Activated T-helper 17 cell treated with anti-CD3 and anti-CD28 coated beads, Interleukin-2, amount 50 U/mL, for 72 hours (primary cell): ENCODE results near the gene GNAO1. TPM values are rescaled to one million over a fixed set of nuclear protein-coding genes. Genes with fewer than 3 reads are reported as not detected.

ENCODE experiments used
- ATAC-seq: fragments of 150-1000 bp; cut with Tn5 transposase; replicated peaks from 2 replicates; pipeline ENCODE4 v1.10.0; 2021; ENCODE audit warnings: mild to moderate bottlenecking, moderate library complexity
- H3K27ac Mint-ChIP-seq: one replicate; pipeline ENCODE4 v1.8.0; 2022; ENCODE audit warnings: mixed read lengths
- H3K27me3 Mint-ChIP-seq: one replicate; pipeline ENCODE4 v1.8.0; 2022; ENCODE audit warnings: mixed read lengths
- H3K36me3 Mint-ChIP-seq: one replicate; pipeline ENCODE4 v1.8.0; 2022; ENCODE audit warnings: low read depth, mild to moderate bottlenecking, mixed read lengths
- H3K4me1 Mint-ChIP-seq: one replicate; pipeline ENCODE4 v1.8.0; 2022; ENCODE audit warnings: mixed read lengths
- H3K4me3 Mint-ChIP-seq: one replicate; pipeline ENCODE4 v1.8.0; 2022; ENCODE audit warnings: mild to moderate bottlenecking, mixed read lengths
- H3K9me3 Mint-ChIP-seq: one replicate; pipeline ENCODE4 v1.8.0; 2022; ENCODE audit warnings: mixed read lengths
- total RNA-seq, 2 donors: library from RNA; stranded (reverse); gene quantifications; one replicate each; pipeline ENCODE4 v1.2.3, GENCODE V29; 2022

GNAO1 gene
- total RNA-seq, 2 donors from 2014 or later: 0.41 to 0.74 TPM

- no peak for ATAC-seq
- H3K27ac Mint-ChIP-seq: no peak overlapping the region
- H3K4me1 Mint-ChIP-seq: peaks cover 28% of the 10 kb centered on the region
- H3K27me3 Mint-ChIP-seq: peaks cover 15% of the 10 kb centered on the region
- H3K9me3 Mint-ChIP-seq: no peaks in the 10 kb centered on the region
- H3K36me3 Mint-ChIP-seq: no peaks in the 10 kb centered on the region
- H3K4me3 Mint-ChIP-seq: peak overlapping the region; percentile 72
Observed at GRCh38 chr16:56192986-56193945, 2.0 kb downstream of the GNAO1 start.

- peak; percentile 25 for ATAC-seq
- Mint-ChIP-seq H3K27ac (no peak overlapping the region), H3K4me3 (peak overlapping the region; percentile 72), H3K4me1 (peaks cover 34% of the 10 kb centered on the region), H3K27me3 (peaks cover 15% of the 10 kb centered on the region), H3K36me3 (no peaks in the 10 kb centered on the region), H3K9me3 (no peaks in the 10 kb centered on the region)
Observed at GRCh38 chr16:56193951-56194726, 2.9 kb downstream of the GNAO1 start.

DNA sequence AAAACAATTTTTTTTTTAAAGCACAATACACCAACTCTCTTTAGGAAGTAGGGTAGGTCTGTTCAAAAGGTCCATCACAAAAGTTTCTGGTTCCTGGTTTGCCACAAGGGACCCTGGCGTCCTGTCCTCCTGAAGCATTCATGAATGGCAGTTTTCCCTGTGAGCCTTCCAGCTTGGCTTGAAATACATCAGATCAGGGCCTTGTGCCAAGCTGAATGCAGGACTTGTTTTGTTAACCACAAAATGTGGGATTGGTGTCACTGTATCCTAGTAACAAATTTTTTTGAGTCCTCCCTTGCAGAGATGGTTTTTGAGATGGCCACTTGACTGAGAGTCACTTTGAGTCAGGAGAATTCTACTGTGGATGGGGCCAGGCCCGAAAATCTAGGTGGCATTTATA lies 3.9 kb downstream of the GNAO1 start:
- H3K4me3 Mint-ChIP-seq: no peak overlapping the region
- H3K4me1 Mint-ChIP-seq: peaks cover 37% of the 10 kb centered on the region
- H3K27me3 Mint-ChIP-seq: peaks cover 15% of the 10 kb centered on the region
- ATAC-seq: no peak
- H3K27ac Mint-ChIP-seq: no peak overlapping the region
- H3K9me3 Mint-ChIP-seq: no peaks in the 10 kb centered on the region
- H3K36me3 Mint-ChIP-seq: no peaks in the 10 kb centered on the region

DNA sequence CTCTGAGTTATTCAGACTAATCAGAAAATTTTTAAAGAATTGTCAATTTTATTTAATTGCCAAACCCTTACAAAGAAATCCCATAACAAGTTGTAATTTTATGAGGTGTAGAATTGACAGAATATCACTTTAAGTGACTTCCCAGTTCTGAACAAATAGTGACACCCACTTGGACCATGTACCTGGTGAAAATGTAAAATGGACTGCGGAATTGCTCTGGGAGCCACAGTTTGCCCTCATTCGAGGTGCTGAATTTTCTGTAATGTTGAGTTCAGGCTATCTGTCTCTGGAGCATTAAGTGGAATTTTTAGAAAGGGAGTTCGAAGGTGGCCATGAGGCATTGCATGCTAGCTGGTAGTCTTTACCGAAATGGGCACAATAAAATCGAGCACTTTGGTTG lies 5.1 kb downstream of the GNAO1 start:
- Mint-ChIP-seq H3K9me3 (no peaks in the 10 kb centered on the region), H3K27me3 (peaks cover 15% of the 10 kb centered on the region), H3K4me3 (no peak overlapping the region), H3K27ac (no peak overlapping the region), H3K4me1 (peaks cover 37% of the 10 kb centered on the region), H3K36me3 (no peaks in the 10 kb centered on the region)
- no peak for ATAC-seq

DNA sequence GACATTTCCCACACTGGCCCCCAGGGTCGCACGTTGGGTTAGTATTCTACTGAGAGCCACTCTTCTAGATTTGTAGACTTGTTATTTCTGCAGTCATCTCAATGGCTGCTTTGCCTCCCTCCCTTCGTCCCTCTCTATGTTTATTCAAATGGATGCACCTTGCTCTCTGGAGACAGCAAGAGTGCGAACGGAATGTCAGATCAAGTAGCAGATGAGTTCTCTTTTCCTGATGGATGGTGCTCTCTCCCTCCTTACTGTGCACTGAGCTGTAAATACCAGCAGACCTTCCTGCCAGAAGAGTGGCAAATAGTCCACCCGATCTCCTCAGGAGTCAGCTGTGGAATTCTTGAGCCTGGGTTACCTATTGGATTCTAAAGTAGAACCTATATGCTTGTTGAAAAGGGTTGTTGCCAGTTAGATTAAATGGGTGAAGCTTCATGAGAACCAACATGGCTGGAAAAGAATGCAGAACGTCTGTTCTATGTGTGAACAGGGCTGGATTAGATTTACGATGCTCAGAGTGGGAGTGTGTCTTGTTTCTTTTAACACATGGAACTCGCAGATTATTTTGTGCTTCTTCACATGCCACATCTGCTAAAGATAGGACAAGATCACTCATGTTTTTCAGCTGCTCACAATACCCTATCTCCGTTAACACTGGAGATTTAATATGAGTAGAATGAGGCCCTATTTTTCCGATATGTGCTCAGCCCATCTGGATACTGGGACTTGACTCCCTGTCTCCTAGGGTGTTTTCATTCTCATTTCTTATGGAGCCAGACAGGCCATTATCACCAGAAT lies 6.1 kb downstream of the GNAO1 start:
- Mint-ChIP-seq H3K27me3 (peaks cover 15% of the 10 kb centered on the region), H3K9me3 (no peaks in the 10 kb centered on the region), H3K27ac (peak overlapping the region; percentile 37), H3K4me1 (peaks cover 37% of the 10 kb centered on the region), H3K4me3 (peak overlapping the region; percentile 44), H3K36me3 (no peaks in the 10 kb centered on the region)
- ATAC-seq: no peak

GRCh38 chr16:56198006-56198754 lies 6.9 kb downstream of the GNAO1 start:
- H3K4me3 Mint-ChIP-seq: peak overlapping the region; percentile 44
- H3K27me3 Mint-ChIP-seq: peaks cover 10% of the 10 kb centered on the region
- H3K9me3 Mint-ChIP-seq: no peaks in the 10 kb centered on the region
- peaks cover 31% of the 10 kb centered on the region for H3K4me1 Mint-ChIP-seq
- no peaks in the 10 kb centered on the region for H3K36me3 Mint-ChIP-seq
- peak; percentile 32 for ATAC-seq
- H3K27ac Mint-ChIP-seq: peak overlapping the region; percentile 37

DNA sequence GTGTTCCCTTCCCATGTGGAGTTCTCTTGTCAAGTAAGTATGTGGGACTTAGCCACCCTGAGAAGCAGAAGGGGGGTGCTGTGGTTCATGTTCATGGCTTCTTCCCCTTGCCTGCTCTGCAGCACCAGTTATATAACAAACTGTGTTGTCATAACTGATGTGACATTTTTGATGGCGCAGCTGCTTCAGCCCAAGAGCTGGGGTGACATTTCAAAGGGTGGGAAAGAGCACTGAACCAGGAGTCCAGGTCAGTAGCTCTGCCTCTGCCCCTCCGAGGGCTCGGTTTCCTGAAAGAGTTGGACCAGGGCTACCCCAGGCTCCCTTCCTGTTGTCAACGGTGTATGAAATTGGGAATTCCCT lies 7.4 kb downstream of the GNAO1 start:
- ATAC-seq: no peak
- Mint-ChIP-seq H3K27ac (peak overlapping the region; percentile 15), H3K27me3 (peaks cover 6% of the 10 kb centered on the region), H3K9me3 (no peaks in the 10 kb centered on the region), H3K36me3 (no peaks in the 10 kb centered on the region), H3K4me3 (peak overlapping the region; percentile 44), H3K4me1 (peaks cover 25% of the 10 kb centered on the region)

DNA sequence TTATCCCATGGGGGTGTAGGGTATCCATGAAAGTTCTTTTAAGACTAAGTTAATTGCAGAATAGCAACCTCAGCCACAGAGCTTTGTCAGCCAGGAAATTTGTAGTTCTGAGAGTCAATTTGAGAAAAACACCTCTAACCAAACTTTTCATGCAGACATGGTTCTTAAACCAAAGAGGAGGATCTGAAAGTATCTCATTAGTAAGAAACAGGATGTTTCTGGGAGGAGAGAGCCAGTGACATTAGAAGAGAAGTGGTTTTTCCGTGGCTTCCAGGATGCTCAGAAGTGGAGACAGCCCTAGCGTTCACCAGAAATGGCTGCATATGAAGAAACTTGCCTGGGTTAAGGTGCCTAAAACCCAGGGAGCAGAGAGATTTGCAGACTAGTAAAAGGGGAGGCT lies 7.9 kb downstream of the GNAO1 start:
- H3K36me3 Mint-ChIP-seq: no peaks in the 10 kb centered on the region
- peaks cover 22% of the 10 kb centered on the region for H3K4me1 Mint-ChIP-seq
- peaks cover 4% of the 10 kb centered on the region for H3K27me3 Mint-ChIP-seq
- ATAC-seq: peak; percentile 70
- H3K27ac Mint-ChIP-seq: peak overlapping the region; percentile 15
- H3K9me3 Mint-ChIP-seq: no peaks in the 10 kb centered on the region
- H3K4me3 Mint-ChIP-seq: peak overlapping the region; percentile 44

DNA sequence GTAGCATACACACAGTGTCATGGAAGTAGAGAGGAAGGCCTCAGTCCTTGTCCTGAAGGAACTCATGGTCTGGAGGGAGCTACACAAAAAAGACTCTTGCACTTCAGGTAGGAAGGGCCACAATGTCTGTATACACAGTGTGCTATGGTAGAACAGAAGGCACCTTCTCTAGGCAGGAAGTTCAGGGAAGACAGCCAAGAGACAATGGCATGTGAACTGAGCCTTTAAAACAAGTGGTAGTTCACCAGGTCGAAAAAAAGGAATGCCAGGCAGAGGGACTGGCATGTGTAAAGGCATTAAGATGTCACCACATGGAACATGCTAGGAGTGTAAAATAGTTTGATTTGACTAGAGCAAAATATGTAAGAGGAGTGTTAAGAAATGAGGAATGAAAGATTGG lies 9.7 kb downstream of the GNAO1 start:
- no peak overlapping the region for H3K27ac Mint-ChIP-seq
- no peaks in the 10 kb centered on the region for H3K36me3 Mint-ChIP-seq
- no peaks in the 10 kb centered on the region for H3K9me3 Mint-ChIP-seq
- H3K27me3 Mint-ChIP-seq: peaks cover 4% of the 10 kb centered on the region
- ATAC-seq: no peak
- no peak overlapping the region for H3K4me3 Mint-ChIP-seq
- H3K4me1 Mint-ChIP-seq: peaks cover 25% of the 10 kb centered on the region

- no peak overlapping the region for H3K4me3 Mint-ChIP-seq
- H3K4me1 Mint-ChIP-seq: peaks cover 24% of the 10 kb centered on the region
- ATAC-seq: peak; percentile 67
- no peaks in the 10 kb centered on the region for H3K36me3 Mint-ChIP-seq
- H3K27me3 Mint-ChIP-seq: peaks cover 3% of the 10 kb centered on the region
- no peaks in the 10 kb centered on the region for H3K9me3 Mint-ChIP-seq
- no peak overlapping the region for H3K27ac Mint-ChIP-seq
Observed at GRCh38 chr16:56202036-56202435, 10.7 kb downstream of the GNAO1 start.

DNA sequence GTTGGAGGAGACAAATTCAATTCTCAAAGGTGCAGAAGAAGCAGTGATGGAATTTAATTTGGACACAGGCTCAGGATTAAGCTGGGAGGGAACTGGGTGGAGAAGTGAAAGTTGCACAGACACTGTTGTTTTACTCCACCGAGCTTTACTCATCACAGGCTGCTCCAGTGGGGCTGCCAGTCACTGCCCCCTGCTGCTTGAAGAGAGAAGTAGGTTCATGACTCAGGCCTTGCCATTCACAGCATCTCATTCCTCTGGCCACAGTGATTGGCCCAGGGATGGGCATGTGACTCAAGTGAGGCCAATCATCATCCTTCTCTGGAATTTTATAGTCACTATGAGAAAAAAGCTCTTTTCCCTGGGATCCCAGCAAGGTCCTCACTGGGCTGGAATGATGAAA lies 11.8 kb downstream of the GNAO1 start:
- H3K9me3 Mint-ChIP-seq: no peaks in the 10 kb centered on the region
- peaks cover 16% of the 10 kb centered on the region for H3K4me1 Mint-ChIP-seq
- H3K27ac Mint-ChIP-seq: no peak overlapping the region
- H3K36me3 Mint-ChIP-seq: no peaks in the 10 kb centered on the region
- no peak overlapping the region for H3K4me3 Mint-ChIP-seq
- ATAC-seq: peak; percentile 79
- no peaks in the 10 kb centered on the region for H3K27me3 Mint-ChIP-seq

DNA sequence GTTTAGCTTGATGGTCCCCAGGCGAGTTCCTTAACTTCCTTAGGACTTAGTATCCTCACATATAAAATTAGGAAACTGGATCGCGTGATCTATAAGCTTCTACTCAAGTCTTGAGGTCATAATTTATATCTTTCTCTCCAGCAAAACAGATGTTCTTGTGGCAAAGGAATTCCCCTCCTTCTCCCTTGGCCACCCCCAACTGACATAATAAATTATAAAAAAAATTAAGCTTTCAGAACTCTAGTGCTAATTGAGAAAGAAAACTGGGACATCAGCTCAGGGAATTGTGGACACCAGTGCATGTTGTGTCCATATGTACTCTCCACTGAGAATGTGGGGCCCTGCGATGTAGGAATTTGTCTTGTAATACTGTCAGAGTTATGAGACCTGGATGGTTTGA lies 13.5 kb downstream of the GNAO1 start:
- ATAC-seq: no peak
- Mint-ChIP-seq H3K36me3 (no peaks in the 10 kb centered on the region), H3K4me1 (peaks cover 5% of the 10 kb centered on the region), H3K27me3 (no peaks in the 10 kb centered on the region), H3K27ac (no peak overlapping the region), H3K9me3 (no peaks in the 10 kb centered on the region), H3K4me3 (no peak overlapping the region)

- ATAC-seq: no peak
Observed at GRCh38 chr16:56206951-56207350, 15.7 kb downstream of the GNAO1 start.

GRCh38 chr16:56207421-56207820 lies 16.1 kb downstream of the GNAO1 start:
- Mint-ChIP-seq H3K36me3 (no peaks in the 10 kb centered on the region), H3K4me1 (peaks cover 5% of the 10 kb centered on the region), H3K9me3 (no peaks in the 10 kb centered on the region), H3K27ac (no peak overlapping the region), H3K4me3 (no peak overlapping the region), H3K27me3 (no peaks in the 10 kb centered on the region)
- no peak for ATAC-seq

More at GRCh38 chr16:56206951-56207350, 15.7 kb downstream of the GNAO1 start:
- Mint-ChIP-seq H3K36me3 (no peaks in the 10 kb centered on the region), H3K27ac (no peak overlapping the region), H3K4me1 (peaks cover 5% of the 10 kb centered on the region), H3K9me3 (no peaks in the 10 kb centered on the region), H3K4me3 (no peak overlapping the region), H3K27me3 (no peaks in the 10 kb centered on the region)
